OCI-LY1 (cell line): ENCODE results near the gene ARHGAP6.

Experiments used
- H2AFZ ChIP-seq: fragments of 200-600 bp; sonication (generic), shearing (Covaris generic); 2 replicates; pipeline ENCODE4 v1.6.0; 2014; ENCODE audit warnings: antibody characterized with exemption, mild to moderate bottlenecking, low read length
- H3F3A ChIP-seq: fragments of 200-600 bp; sonication (generic), shearing (Covaris generic); 2 replicates; pipeline ENCODE4 v1.6.0; 2014; ENCODE audit warnings: mild to moderate bottlenecking, antibody characterized with exemption, low read length, moderate library complexity; ENCODE audit not compliant: insufficient read depth
- H3K27ac ChIP-seq: fragments of 200-600 bp; sonication (generic); 2 replicates; pipeline ENCODE4 v1.5.1; 2014; ENCODE audit warnings: low read length, mixed run types, mild to moderate bottlenecking, low read depth; ENCODE audit not compliant: poor library complexity, severe bottlenecking
- H3K27me3 ChIP-seq: fragments of 200-600 bp; sonication (generic); 2 replicates; pipeline ENCODE4 v1.6.0; 2014; ENCODE audit warnings: antibody characterized with exemption, mild to moderate bottlenecking, low read length, moderate library complexity; ENCODE audit not compliant: insufficient read depth
- H3K36me3 ChIP-seq: fragments of 200-600 bp; sonication (generic); 2 replicates; pipeline ENCODE4 v1.6.1; 2014; ENCODE audit warnings: mild to moderate bottlenecking, antibody characterized with exemption, low read length, moderate library complexity, mixed read lengths; ENCODE audit not compliant: insufficient read depth
- H3K4me1 ChIP-seq: fragments of 200-600 bp; sonication (generic); 2 replicates; pipeline ENCODE4 v1.5.1; 2014; ENCODE audit warnings: mild to moderate bottlenecking, low read length, moderate library complexity; ENCODE audit not compliant: insufficient read depth, severe bottlenecking
- H3K4me2 ChIP-seq: fragments of 200-600 bp; sonication (generic), shearing (Covaris generic); 2 replicates; pipeline ENCODE4 v1.6.1; 2014; ENCODE audit warnings: low read length
- H3K4me3 ChIP-seq: fragments of 200-600 bp; sonication (generic); 2 replicates; pipeline ENCODE4 v1.5.1; 2014; ENCODE audit warnings: low read length, low read depth, mild to moderate bottlenecking, mixed read lengths; ENCODE audit not compliant: poor library complexity, severe bottlenecking
- H3K79me2 ChIP-seq: fragments of 200-600 bp; shearing (Covaris generic); 2 replicates; pipeline ENCODE4 v1.6.1; 2016; ENCODE audit warnings: mixed run types, low read length, mixed read lengths; ENCODE audit not compliant: insufficient read depth
- H3K9ac ChIP-seq: fragments of 200-600 bp; sonication (generic), shearing (Covaris generic); 2 replicates; pipeline ENCODE4 v1.6.1; 2014; ENCODE audit warnings: mild to moderate bottlenecking, low read length, mixed read lengths
- H3K9me2 ChIP-seq: fragments of 200-600 bp; sonication (generic), shearing (Covaris generic); 2 replicates; pipeline ENCODE4 v1.6.1; 2014; ENCODE audit warnings: low read depth, mild to moderate bottlenecking, low read length, mixed read lengths
- H3K9me3 ChIP-seq: fragments of 200-600 bp; shearing (Covaris generic); 2 replicates; pipeline ENCODE4 v1.6.1; 2014; ENCODE audit warnings: low read length, mixed read lengths
- H4K20me1 ChIP-seq: fragments of 200-600 bp; sonication (generic), shearing (Covaris generic); 2 replicates; pipeline ENCODE4 v1.6.0; 2016; ENCODE audit warnings: mild to moderate bottlenecking, low read length; ENCODE audit not compliant: insufficient read depth
- EZH2 ChIP-seq: fragments of 200-600 bp; sonication (generic), shearing (Covaris generic); IDR thresholded peaks from 2 replicates; pipeline ENCODE4 v1.8.0; 2017; ENCODE audit warnings: borderline replicate concordance, mixed run types, mild to moderate bottlenecking, antibody characterized with exemption, low read length, moderate library complexity, mixed read lengths
- TF ChIP-seq, protein P1 (sequence below): fragments of 200-600 bp; sonication (generic), shearing (Covaris generic); IDR thresholded peaks from 2 replicates; pipeline ENCODE4 v1.5.1; 2017; ENCODE audit warnings: mild to moderate bottlenecking, antibody characterized with exemption, low read length, moderate library complexity, mixed read lengths

The ARHGAP6 gene

GRCh38 chrX:11555759-11556158 lies 110.0 kb downstream of the ARHGAP6 start:
- Histone ChIP-seq H3F3A (no peaks in the 10 kb centered on the region), H4K20me1 (no peaks in the 10 kb centered on the region), H3K9me3 (no peaks in the 10 kb centered on the region), H3K9me2 (no peaks in the 10 kb centered on the region), H3K79me2 (no peaks in the 10 kb centered on the region), H3K9ac (no peak overlapping the region), H3K4me1 (no peaks in the 10 kb centered on the region), H3K4me2 (no peak overlapping the region), H3K4me3 (no peak overlapping the region), H2AFZ (no peak overlapping the region), H3K36me3 (no peaks in the 10 kb centered on the region), H3K27me3 (no peaks in the 10 kb centered on the region), H3K27ac (no peak overlapping the region)
- TF ChIP-seq, protein P1, sequence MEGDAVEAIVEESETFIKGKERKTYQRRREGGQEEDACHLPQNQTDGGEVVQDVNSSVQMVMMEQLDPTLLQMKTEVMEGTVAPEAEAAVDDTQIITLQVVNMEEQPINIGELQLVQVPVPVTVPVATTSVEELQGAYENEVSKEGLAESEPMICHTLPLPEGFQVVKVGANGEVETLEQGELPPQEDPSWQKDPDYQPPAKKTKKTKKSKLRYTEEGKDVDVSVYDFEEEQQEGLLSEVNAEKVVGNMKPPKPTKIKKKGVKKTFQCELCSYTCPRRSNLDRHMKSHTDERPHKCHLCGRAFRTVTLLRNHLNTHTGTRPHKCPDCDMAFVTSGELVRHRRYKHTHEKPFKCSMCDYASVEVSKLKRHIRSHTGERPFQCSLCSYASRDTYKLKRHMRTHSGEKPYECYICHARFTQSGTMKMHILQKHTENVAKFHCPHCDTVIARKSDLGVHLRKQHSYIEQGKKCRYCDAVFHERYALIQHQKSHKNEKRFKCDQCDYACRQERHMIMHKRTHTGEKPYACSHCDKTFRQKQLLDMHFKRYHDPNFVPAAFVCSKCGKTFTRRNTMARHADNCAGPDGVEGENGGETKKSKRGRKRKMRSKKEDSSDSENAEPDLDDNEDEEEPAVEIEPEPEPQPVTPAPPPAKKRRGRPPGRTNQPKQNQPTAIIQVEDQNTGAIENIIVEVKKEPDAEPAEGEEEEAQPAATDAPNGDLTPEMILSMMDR: no peak
- TF ChIP-seq EZH2: no peak

DNA sequence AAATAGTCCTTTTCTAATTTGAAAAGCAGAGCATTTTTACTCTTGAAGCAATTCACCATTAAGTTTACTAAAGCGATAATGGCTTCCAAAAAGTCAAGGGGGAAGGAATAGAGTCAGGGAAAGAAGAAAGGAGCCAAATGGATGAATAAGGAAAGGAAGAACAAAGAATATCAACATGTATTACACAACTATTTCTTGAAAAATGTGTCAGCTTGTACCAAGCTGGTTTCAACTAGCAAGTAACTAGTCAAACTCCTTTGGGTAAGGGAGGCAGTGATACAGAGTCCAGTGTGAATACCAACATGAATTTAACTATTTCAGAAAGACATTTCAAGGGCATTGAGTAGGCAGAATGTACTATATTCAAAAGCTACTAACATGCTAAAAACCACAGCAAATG lies 112.1 kb downstream of the ARHGAP6 start:
- Histone ChIP-seq H4K20me1 (no peaks in the 10 kb centered on the region), H3K27me3 (no peaks in the 10 kb centered on the region), H2AFZ (no peak overlapping the region), H3F3A (no peaks in the 10 kb centered on the region), H3K27ac (no peak overlapping the region), H3K79me2 (no peaks in the 10 kb centered on the region), H3K4me1 (no peaks in the 10 kb centered on the region), H3K36me3 (no peaks in the 10 kb centered on the region), H3K9me3 (no peaks in the 10 kb centered on the region), H3K9ac (no peak overlapping the region), H3K9me2 (no peaks in the 10 kb centered on the region), H3K4me2 (no peak overlapping the region), H3K4me3 (no peak overlapping the region)
- no peak for TF ChIP-seq EZH2
- TF ChIP-seq, protein P1: no peak

GRCh38 chrX:11551151-11551550 lies 114.6 kb downstream of the ARHGAP6 start:
- Histone ChIP-seq H3K27me3 (no peaks in the 10 kb centered on the region), H3K4me1 (no peaks in the 10 kb centered on the region), H3K4me3 (no peak overlapping the region), H3F3A (no peaks in the 10 kb centered on the region), H3K4me2 (no peak overlapping the region), H3K9me3 (no peaks in the 10 kb centered on the region), H3K79me2 (no peaks in the 10 kb centered on the region), H3K27ac (no peak overlapping the region), H2AFZ (no peak overlapping the region), H3K9ac (no peak overlapping the region), H4K20me1 (no peaks in the 10 kb centered on the region), H3K36me3 (no peaks in the 10 kb centered on the region), H3K9me2 (no peaks in the 10 kb centered on the region)
- TF ChIP-seq, protein P1: no peak
- TF ChIP-seq EZH2: no peak
